ENCODE results near the gene BCL2. TPM values are rescaled to one million over a fixed set of nuclear protein-coding genes. Genes with fewer than 3 reads are reported as not detected.

BCL2 gene
- total and polyA plus RNA-seq, 9 of the 15 experiments (the other 6 are each of a cell fraction or from before 2014, with no cell fraction given), result 0.10 to 1.1 (median 0.65) TPM

GRCh38 chr18:63320123-63320974 is 780 bp upstream of the BCL2 start:
- H3K27ac ChIP-seq (ENCODE audit: extremely low read depth, low read depth, low read length), result peak overlapping the region; percentile 60; the same call in 1 of the 3 replicates
- H3K4me3 ChIP-seq, result peak overlapping the region; percentile 46
- in situ Hi-C loops (cut with MboI) (no loop called here), intact Hi-C loops (cut with micrococcal nuclease) (loop anchor here (5.0 kb wide), 1 partner anchor 188 kb away; no protein-coding TSS in a partner anchor)
- H3K27me3 ChIP-seq (ENCODE audit: control insufficient read depth in 2 of 2, insufficient read depth in 2 of 2, low read length in 2 of 2), result peaks cover 0 to 4% of the 10 kb centered on the region in 2 experiments; a peak in 2 of 5 replicates
- no peaks in the 10 kb centered on the region for H3K9me1 ChIP-seq (ENCODE audit: control insufficient read depth, insufficient read depth, low read length)
- POLR2A ChIA-PET, result interaction anchor here (0.6 to 1.2 kb wide), 2 partner anchors 168 to 667 kb away, joined by 3 read pairs; no protein-coding TSS in a partner anchor
- H3K79me2 ChIP-seq (ENCODE audit: control insufficient read depth, insufficient read depth, low read length), result no peaks in the 10 kb centered on the region
- H2AFZ ChIP-seq (ENCODE audit: low read depth, low read length), result peak overlapping the region; percentile 91
- H3K4me2 ChIP-seq (ENCODE audit: insufficient read depth, low read length), result peak overlapping the region; percentile 76
- DNase-seq (ENCODE audit: extremely low read depth in 1 of 4, low spot score in 3 of 4) (peak; percentile 56 to 77 (median 72)), FAIRE-seq (no peak), ATAC-seq (peak; percentile 88)
- 6% methylated on average over 17 of the region's 92 CpGs for WGBS (ENCODE audit: insufficient coverage, low coverage, missing lambda C conversion rate)
- H4K20me1 ChIP-seq (replicated peaks; ENCODE audit: control insufficient read depth, insufficient read depth, low read length), result no peaks in the 10 kb centered on the region
- no peaks in the 10 kb centered on the region for H3K9me3 ChIP-seq (replicated peaks; ENCODE audit: control insufficient read depth, insufficient read depth, low read depth, low read length)
- CTCF ChIA-PET (ENCODE audit: low intra/inter-chr PET ratio), result interaction anchor here (0.6 kb wide), 2 partner anchors 316 to 407 kb away, joined by 3 read pairs; no protein-coding TSS in a partner anchor
- no peaks in the 10 kb centered on the region for H3K36me3 ChIP-seq (ENCODE audit: control insufficient read depth, insufficient read depth, low read length)
- peak overlapping the region; percentile 63 to 92 for H3K9ac ChIP-seq (ENCODE audit: insufficient read depth in 1 of 2, low read depth in 2 of 2, low read length in 2 of 2)
- BruUV-seq (replicated peaks), result TSS peak; percentile 90
- peaks cover 7 to 17% of the 10 kb centered on the region in 2 experiments; a peak in 4 of 5 replicates for H3K4me1 ChIP-seq (replicated peaks in 1 of 2; ENCODE audit: control insufficient read depth in 2 of 2, insufficient read depth in 2 of 2, low read length in 2 of 2)
- no peak for TF ChIP-seq ZC3H11A (IDR thresholded peaks at IDR 0.05; ENCODE audit: low read depth, low read length)
- peak; percentile 42 for TF ChIP-seq MYC (IDR thresholded peaks at IDR 0.05; ENCODE audit: low read depth, low read length)
- TF ChIP-seq MYC (CRISPR knock-in tag; IDR thresholded peaks at IDR 0.05; ENCODE audit: borderline replicate concordance, low read depth), result no peak
- no peak for TF ChIP-seq ZNF282 (CRISPR knock-in tag; IDR thresholded peaks at IDR 0.05)
- TF ChIP-seq PHF8 (IDR thresholded peaks at IDR 0.05; ENCODE audit: borderline replicate concordance, low read length), result peak; percentile 54; the same call in 1 of the 2 replicates
- peak; percentile 17; the same call in 1 of the 2 replicates for TF ChIP-seq CXXC5 (CRISPR knock-in tag; IDR thresholded peaks at IDR 0.05)
- no peak for TF ChIP-seq CEBPZ (IDR thresholded peaks at IDR 0.05; ENCODE audit: borderline replicate concordance, low read depth, low read length)
- TF ChIP-seq GABPA (tag; conservative IDR thresholded peaks at IDR 0.05; ENCODE audit: low read depth), result no peak
- no peak for TF ChIP-seq ZNF324 (CRISPR knock-in tag; IDR thresholded peaks at IDR 0.05)
- TF ChIP-seq, protein P1, sequence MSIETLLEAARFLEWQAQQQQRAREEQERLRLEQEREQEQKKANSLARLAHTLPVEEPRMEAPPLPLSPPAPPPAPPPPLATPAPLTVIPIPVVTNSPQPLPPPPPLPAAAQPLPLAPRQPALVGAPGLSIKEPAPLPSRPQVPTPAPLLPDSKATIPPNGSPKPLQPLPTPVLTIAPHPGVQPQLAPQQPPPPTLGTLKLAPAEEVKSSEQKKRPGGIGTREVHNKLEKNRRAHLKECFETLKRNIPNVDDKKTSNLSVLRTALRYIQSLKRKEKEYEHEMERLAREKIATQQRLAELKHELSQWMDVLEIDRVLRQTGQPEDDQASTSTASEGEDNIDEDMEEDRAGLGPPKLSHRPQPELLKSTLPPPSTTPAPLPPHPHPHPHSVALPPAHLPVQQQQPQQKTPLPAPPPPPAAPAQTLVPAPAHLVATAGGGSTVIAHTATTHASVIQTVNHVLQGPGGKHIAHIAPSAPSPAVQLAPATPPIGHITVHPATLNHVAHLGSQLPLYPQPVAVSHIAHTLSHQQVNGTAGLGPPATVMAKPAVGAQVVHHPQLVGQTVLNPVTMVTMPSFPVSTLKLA (conservative IDR thresholded peaks at IDR 0.05), result 0 out of 4 replicates have a peak, but pooled peaks of 1 of the 2 experiments have one; percentile 25
- TF ChIP-seq PURB (CRISPR knock-in tag; IDR thresholded peaks at IDR 0.05; ENCODE audit: low read depth), result no peak
- no peak for TF ChIP-seq ZNF239 (CRISPR knock-in tag; IDR thresholded peaks at IDR 0.05)
- TF ChIP-seq, protein P2, sequence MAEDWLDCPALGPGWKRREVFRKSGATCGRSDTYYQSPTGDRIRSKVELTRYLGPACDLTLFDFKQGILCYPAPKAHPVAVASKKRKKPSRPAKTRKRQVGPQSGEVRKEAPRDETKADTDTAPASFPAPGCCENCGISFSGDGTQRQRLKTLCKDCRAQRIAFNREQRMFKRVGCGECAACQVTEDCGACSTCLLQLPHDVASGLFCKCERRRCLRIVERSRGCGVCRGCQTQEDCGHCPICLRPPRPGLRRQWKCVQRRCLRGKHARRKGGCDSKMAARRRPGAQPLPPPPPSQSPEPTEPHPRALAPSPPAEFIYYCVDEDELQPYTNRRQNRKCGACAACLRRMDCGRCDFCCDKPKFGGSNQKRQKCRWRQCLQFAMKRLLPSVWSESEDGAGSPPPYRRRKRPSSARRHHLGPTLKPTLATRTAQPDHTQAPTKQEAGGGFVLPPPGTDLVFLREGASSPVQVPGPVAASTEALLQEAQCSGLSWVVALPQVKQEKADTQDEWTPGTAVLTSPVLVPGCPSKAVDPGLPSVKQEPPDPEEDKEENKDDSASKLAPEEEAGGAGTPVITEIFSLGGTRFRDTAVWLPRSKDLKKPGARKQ (CRISPR knock-in tag; IDR thresholded peaks at IDR 0.05), result 0 out of 2 replicates have a peak, but pooled peaks have one; percentile 15
- no peak for TF ChIP-seq CSDE1 (IDR thresholded peaks at IDR 0.05)

All from K562 (cell line).